HepG2 (cell line): ENCODE results near the gene IGF2. TPM values are rescaled to one million over a fixed set of nuclear protein-coding genes. Genes with fewer than 3 reads are reported as not detected.

Experiments used
- ATAC-seq: fragments of 200-7000 bp; cut with Tn5 transposase; 3 replicates; pipeline ENCODE4 v1.9.1; 2020; ENCODE audit warnings: mild to moderate bottlenecking, moderate library complexity
- BruUV-seq: library from RNA; stranded (reverse); fragments of 400-500 nt; replicated peaks from 2 replicates; lab custom pipeline; 2021; lab: Mats Ljungman, UMichigan
- CTCF ChIA-PET: fragments of 300-600 bp; formaldehyde crosslinking; extraction: SDS; loops from one replicate; lab custom pipeline; 2021; ENCODE audit warnings: low total read pairs, inconsistent platforms, low intra/inter-chr PET ratio; lab: Yijun Ruan, JAX
- POLR2A ChIA-PET: fragments of 350-600 bp; sonication (Branson Sonifier 250); formaldehyde crosslinking; loops from one replicate; lab custom pipeline; 2020; ENCODE audit warnings: antibody characterized with exemption, inconsistent platforms; lab: Yijun Ruan, JAX
- DNase-seq: peaks from one replicate; pipeline ENCODE4 v3.0.0-alpha.2; 2015; ENCODE audit warnings: low spot score
- FAIRE-seq: peaks from 3 replicates; lab custom pipeline; 2011; peaks lifted over from hg19 to GRCh38; lab: Jason Lieb, UNC
- H2AFZ ChIP-seq: one replicate; pipeline ENCODE4 v1.6.1; 2011; ENCODE audit warnings: low read length, inconsistent platforms
- H3K27ac ChIP-seq: fragments of 300-600 bp; 3 replicates; pipeline ENCODE4 v1.8.0; 2011; ENCODE audit warnings: mixed run types, mild to moderate bottlenecking, mixed read lengths, low read length, inconsistent platforms; ENCODE audit not compliant: insufficient read depth; ENCODE audit errors: extremely low read length
- H3K27me3 ChIP-seq, 2 experiments: fragments of 200-600 bp in 1 of 2; 2 replicates in 1 of 2; 3 replicates in 1 of 2; pipeline versions ENCODE4 v1.6.0 to v1.8.0; 2011; ENCODE audit warnings: low read length in 2 of 2, mild to moderate bottlenecking in 2 of 2, moderate library complexity in 2 of 2, inconsistent platforms in 1 of 2; ENCODE audit not compliant: insufficient read depth in 2 of 2, control insufficient read depth in 1 of 2
- H3K36me3 ChIP-seq, 2 experiments: fragments of 200-600 bp in 1 of 2; replicated peaks in 1 of 2; 2 replicates in 1 of 2; 3 replicates in 1 of 2; pipeline versions ENCODE4 v1.5.1 to v1.8.0; 2011; ENCODE audit warnings: low read length in 2 of 2, inconsistent platforms in 1 of 2; ENCODE audit not compliant: insufficient read depth in 2 of 2, control insufficient read depth in 1 of 2
- H3K4me1 ChIP-seq: 2 replicates; pipeline ENCODE4 v1.5.1; 2012; ENCODE audit warnings: low read length, inconsistent platforms; ENCODE audit not compliant: insufficient read depth
- H3K4me2 ChIP-seq: 2 replicates; pipeline ENCODE4 v1.6.0; 2011; ENCODE audit warnings: low read depth, low read length, inconsistent platforms
- H3K4me3 ChIP-seq, 3 experiments: fragments of 200-600 bp in 1 of 3; sonication (generic), shearing (Covaris generic) in 1 of 3; replicated peaks in 1 of 3; 2 replicates each; pipeline ENCODE4 v1.5.1; 2011 to 2016; ENCODE audit warnings: low read length in 3 of 3, inconsistent platforms in 2 of 3, low read depth in 2 of 3, mild to moderate bottlenecking in 2 of 3, control low read depth in 1 of 3, mixed read lengths in 1 of 3; ENCODE audit not compliant: insufficient read depth in 1 of 3
- H3K79me2 ChIP-seq: one replicate; pipeline ENCODE4 v1.6.1; 2011; ENCODE audit warnings: low read length, inconsistent platforms; ENCODE audit not compliant: insufficient read depth
- H3K9ac ChIP-seq: 2 replicates; pipeline ENCODE4 v1.6.0; 2011; ENCODE audit warnings: mild to moderate bottlenecking, low read depth, low read length, inconsistent platforms; ENCODE audit not compliant: insufficient read depth
- H3K9me3 ChIP-seq: 2 replicates; pipeline ENCODE4 v1.5.1; 2012; ENCODE audit warnings: mild to moderate bottlenecking, low read length
- H4K20me1 ChIP-seq: 2 replicates; pipeline ENCODE4 v1.6.0; 2011; ENCODE audit warnings: inconsistent platforms, mild to moderate bottlenecking, low read length, moderate library complexity; ENCODE audit not compliant: insufficient read depth
- KMT2B ChIP-seq: IDR thresholded peaks from 2 replicates; pipeline ENCODE4 v1.6.1; 2016; ENCODE audit warnings: missing genetic modification reagents, missing compliant biosample characterization
- RAD51 ChIP-seq: fragments of 450-650 bp; IDR thresholded peaks from 2 replicates; pipeline ENCODE4 v1.6.1; 2016; ENCODE audit warnings: borderline replicate concordance
- TBX2 ChIP-seq: sonication (generic); formaldehyde crosslinking; IDR thresholded peaks from 2 replicates; pipeline ENCODE4 v1.5.0; 2020; ENCODE audit warnings: missing genetic modification reagents, mild to moderate bottlenecking, borderline replicate concordance
- TEAD2 ChIP-seq: sonication (generic); formaldehyde crosslinking; IDR thresholded peaks from 2 replicates; pipeline ENCODE4 v1.9.0; 2021; ENCODE audit warnings: missing genetic modification reagents
- ZBTB33 ChIP-seq: sonication (generic); formaldehyde crosslinking; IDR thresholded peaks from 2 replicates; pipeline ENCODE4 v1.4.0; 2020; ENCODE audit warnings: missing genetic modification reagents
- ZSCAN25 ChIP-seq: sonication (generic); formaldehyde crosslinking; IDR thresholded peaks from 2 replicates; pipeline ENCODE4 v1.8.0; 2022; ENCODE audit warnings: mild to moderate bottlenecking, missing genetic modification reagents
- WGBS: methylation state at CpG from one replicate; pipeline ENCODE4 v1.1.6; 2017; ENCODE audit warnings: low lambda C conversion rate; 5-methylcytosine and 5-hydroxymethylcytosine counted together
- in situ Hi-C: cut with HindIII; loops from 2 replicates; pipeline ENCODE4 v1.10.0; 2017; ENCODE audit warnings: low pct_unique_long_range_greater_than_20kb; ENCODE audit not compliant: extremely low pct_ligation_motif_present
- intact Hi-C: fragments of 100-400 bp; cut with micrococcal nuclease; formaldehyde crosslinking; loops from one replicate; pipeline ENCODE4 v1.10.0; 2022; ENCODE audit not compliant: unreplicated experiment
- polyA plus RNA-seq, 8 experiments: library from polyadenylated mRNA; depleted of rRNA in 3 of 8; stranded (reverse) in 7 of 8; unstranded in 1 of 8; fragments of >200 nt; fragmentation: Illumina TruSeq in 4 of 8; extraction: Trizol in 4 of 8; gene quantifications; 2 replicates each; pipeline versions ENCODE4 v1.2.1 to v1.2.3, GENCODE V29; 2011 to 2016; ENCODE audit warnings: low read depth in 4 of 8, missing spikeins in 1 of 8, mixed read lengths in 1 of 8; ENCODE audit not compliant: insufficient read depth in 1 of 8
- total RNA-seq, 5 experiments: library from RNA; depleted of rRNA; stranded (reverse); fragments of >200 nt; fragmentation: Illumina TruSeq; extraction: Trizol; gene quantifications; 2 replicates each; pipeline ENCODE4 v1.2.3, GENCODE V29; 2016; ENCODE audit warnings: low read depth in 1 of 5
- TF ChIP-seq, protein P1 (sequence below), 2 experiments: fragments of 450-650 bp in 1 of 2; sonication (generic) in 1 of 2; formaldehyde crosslinking; IDR thresholded peaks; 2 replicates each; pipeline versions ENCODE4 v1.5.0 to v1.8.0; 2020 to 2022; ENCODE audit warnings: mild to moderate bottlenecking in 1 of 2, missing genetic modification reagents in 1 of 2
- TF ChIP-seq, protein P2 (sequence below): sonication (generic); formaldehyde crosslinking; IDR thresholded peaks from 2 replicates; pipeline ENCODE4 v1.5.0; 2020; ENCODE audit warnings: missing genetic modification reagents

IGF2 gene
- total and polyA plus RNA-seq, 2 of the 13 experiments (the other 11 are each of a cell fraction or from before 2014, with no cell fraction given), result 79.1 to 254 TPM

DNA sequence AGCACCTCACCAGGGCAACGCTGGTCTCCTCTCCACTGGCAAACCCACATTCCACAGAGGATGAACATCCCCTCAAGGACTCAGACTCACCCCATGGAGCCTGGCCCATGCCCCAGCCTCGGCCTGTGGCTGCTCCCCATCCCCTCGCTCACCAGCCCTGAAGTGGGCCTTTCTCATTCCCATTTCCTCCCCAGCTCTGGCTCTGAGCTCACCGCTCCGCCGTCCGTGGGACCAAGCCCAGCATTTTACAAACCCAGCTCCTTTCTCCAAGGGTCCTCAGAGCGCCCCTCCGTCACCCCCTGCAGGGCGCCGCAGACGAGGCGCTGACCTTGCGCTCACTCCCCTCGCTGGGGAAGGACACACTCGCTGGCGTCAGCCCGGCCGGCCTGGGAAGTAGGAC, 6.9 kb upstream of the IGF2 start:
- 96% methylated on average over 16 of the region's 19 CpGs for WGBS
- POLR2A ChIA-PET, result interaction anchor here (1.2 kb wide), 1 partner anchor 158 kb away, joined by 6 read pairs; no protein-coding TSS in a partner anchor
- Histone ChIP-seq H3K4me3 (no peak overlapping the region), H3K4me2 (no peak overlapping the region), H3K4me1 (peaks cover 34% of the 10 kb centered on the region), H3K27ac (no peak overlapping the region), H2AFZ (no peak overlapping the region), H3K9me3 (no peaks in the 10 kb centered on the region), H3K79me2 (no peaks in the 10 kb centered on the region), H4K20me1 (no peaks in the 10 kb centered on the region), H3K9ac (no peak overlapping the region), H3K27me3 (peaks cover 8 to 56% of the 10 kb centered on the region in 2 experiments), H3K36me3 (no peaks in the 10 kb centered on the region)
- ATAC-seq (no peak), DNase-seq (no peak), FAIRE-seq (no peak)
- no TSS peak for BruUV-seq
- peak; percentile 41; the same call in 1 of the 2 replicates for TF ChIP-seq ZBTB33 (CRISPR knock-in tag)
- no peak for TF ChIP-seq KMT2B
- no peak for TF ChIP-seq TEAD2 (CRISPR knock-in tag)
- TF ChIP-seq ZSCAN25, result no peak
- TF ChIP-seq, protein P1, sequence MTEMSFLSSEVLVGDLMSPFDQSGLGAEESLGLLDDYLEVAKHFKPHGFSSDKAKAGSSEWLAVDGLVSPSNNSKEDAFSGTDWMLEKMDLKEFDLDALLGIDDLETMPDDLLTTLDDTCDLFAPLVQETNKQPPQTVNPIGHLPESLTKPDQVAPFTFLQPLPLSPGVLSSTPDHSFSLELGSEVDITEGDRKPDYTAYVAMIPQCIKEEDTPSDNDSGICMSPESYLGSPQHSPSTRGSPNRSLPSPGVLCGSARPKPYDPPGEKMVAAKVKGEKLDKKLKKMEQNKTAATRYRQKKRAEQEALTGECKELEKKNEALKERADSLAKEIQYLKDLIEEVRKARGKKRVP (CRISPR knock-in tag; IDR thresholded peaks at IDR 0.05), result no peak
- no peak for TF ChIP-seq TBX2 (CRISPR knock-in tag)
- TF ChIP-seq, protein P2, sequence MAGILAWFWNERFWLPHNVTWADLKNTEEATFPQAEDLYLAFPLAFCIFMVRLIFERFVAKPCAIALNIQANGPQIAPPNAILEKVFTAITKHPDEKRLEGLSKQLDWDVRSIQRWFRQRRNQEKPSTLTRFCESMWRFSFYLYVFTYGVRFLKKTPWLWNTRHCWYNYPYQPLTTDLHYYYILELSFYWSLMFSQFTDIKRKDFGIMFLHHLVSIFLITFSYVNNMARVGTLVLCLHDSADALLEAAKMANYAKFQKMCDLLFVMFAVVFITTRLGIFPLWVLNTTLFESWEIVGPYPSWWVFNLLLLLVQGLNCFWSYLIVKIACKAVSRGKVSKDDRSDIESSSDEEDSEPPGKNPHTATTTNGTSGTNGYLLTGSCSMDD (CRISPR knock-in tag), result no peak
- TF ChIP-seq RAD51, result no peak
- intact Hi-C loops, result no loop called here
- CTCF ChIA-PET, result no interaction called here
- in situ Hi-C loops, result no loop called here
